PC-9 (cell line): Measurements from ENCODE around the gene CSNK1E. TPM values are rescaled to one million over a fixed set of nuclear protein-coding genes. Genes with fewer than 3 reads are reported as not detected.

Source experiments
- BruUV-seq: library from RNA; stranded (reverse); fragments of 400-500 nt; replicated peaks from 2 replicates; lab custom pipeline; 2021; lab: Mats Ljungman, UMichigan
- CTCF ChIA-PET: fragments of 300-600 bp; sonication (Branson Sonifier 250); formaldehyde crosslinking; loops from one replicate; lab custom pipeline; 2022; ENCODE audit warnings: antibody characterized with exemption; lab: Charles Lee
- POLR2A ChIA-PET: fragments of 300-600 bp; sonication (Branson Sonifier 250); formaldehyde crosslinking; loops from one replicate; lab custom pipeline; 2022; ENCODE audit warnings: antibody characterized with exemption; ENCODE audit not compliant: unreplicated experiment; lab: Charles Lee
- DNase-seq, 2 experiments: peaks; one replicate each; pipeline versions ENCODE4 v3.0.0 to v3.0.0-alpha.2; 2015 to 2022; ENCODE audit warnings: mixed read lengths in 1 of 2
- H2AFZ ChIP-seq: fragments of 200-600 bp; sonication (generic); 2 replicates; pipeline ENCODE4 v1.8.1; 2017; ENCODE audit warnings: antibody characterized with exemption
- H3F3A ChIP-seq: fragments of 200-600 bp; sonication (generic); 2 replicates; pipeline ENCODE4 v1.8.1; 2017; ENCODE audit warnings: antibody characterized with exemption, mild to moderate bottlenecking, low read depth; ENCODE audit not compliant: insufficient read depth
- H3K27ac ChIP-seq: fragments of 200-600 bp; sonication (generic); 2 replicates; pipeline ENCODE4 v1.6.1; 2016; ENCODE audit warnings: mixed run types
- H3K27me3 ChIP-seq: fragments of 200-600 bp; sonication (generic); 2 replicates; pipeline ENCODE4 v1.6.1; 2016; ENCODE audit warnings: low read depth, mixed run types; ENCODE audit not compliant: insufficient read depth
- H3K36me3 ChIP-seq: fragments of 200-600 bp; sonication (generic); 2 replicates; pipeline ENCODE4 v1.6.1; 2016; ENCODE audit warnings: low read depth, mixed run types
- H3K4me1 ChIP-seq: fragments of 200-600 bp; sonication (generic); replicated peaks from 2 replicates; pipeline ENCODE4 v1.6.1; 2016; ENCODE audit warnings: mixed run types; ENCODE audit not compliant: insufficient read depth
- H3K4me2 ChIP-seq: fragments of 200-600 bp; sonication (generic); 2 replicates; pipeline ENCODE4 v1.6.1; 2017; ENCODE audit warnings: mixed run types
- H3K4me3 ChIP-seq: fragments of 200-600 bp; sonication (generic); 2 replicates; pipeline ENCODE4 v1.6.1; 2016; ENCODE audit warnings: mixed run types
- H3K79me2 ChIP-seq: fragments of 200-600 bp; sonication (generic); 2 replicates; pipeline ENCODE4 v1.6.1; 2017; ENCODE audit warnings: low read depth, mixed run types
- H3K9me2 ChIP-seq: fragments of 200-600 bp; sonication (generic); 2 replicates; pipeline ENCODE4 v1.8.1; 2017; ENCODE audit warnings: mild to moderate bottlenecking; ENCODE audit not compliant: insufficient read depth
- H3K9me3 ChIP-seq: fragments of 200-600 bp; sonication (generic); 2 replicates; pipeline ENCODE4 v1.8.1; 2016; ENCODE audit warnings: low read depth; ENCODE audit not compliant: insufficient read depth
- H4K20me1 ChIP-seq: fragments of 200-600 bp; sonication (generic); 2 replicates; pipeline ENCODE4 v1.8.1; 2017; ENCODE audit not compliant: insufficient read depth
- EZH2 ChIP-seq: fragments of 200-600 bp; sonication (generic); IDR thresholded peaks from 2 replicates; pipeline ENCODE4 v1.8.0; 2017; ENCODE audit warnings: antibody characterized with exemption, low read depth
- intact Hi-C: fragments of 100-400 bp; cut with micrococcal nuclease; formaldehyde crosslinking; loops from one replicate; pipeline ENCODE4 v1.10.0; 2022; ENCODE audit not compliant: unreplicated experiment
- total RNA-seq: library from RNA; stranded (reverse); gene quantifications from 2 replicates; pipeline ENCODE4 v1.2.3, GENCODE V29; 2021
- TF ChIP-seq, protein P1 (sequence below): fragments of 200-600 bp; sonication (generic); conservative IDR thresholded peaks from 2 replicates; pipeline ENCODE4 v1.6.1; 2017; ENCODE audit warnings: mixed run types, antibody characterized with exemption, mild to moderate bottlenecking, moderate library complexity

CSNK1E gene
- total RNA-seq, 1 experiment from 2014 or later, result 348 TPM

DNA sequence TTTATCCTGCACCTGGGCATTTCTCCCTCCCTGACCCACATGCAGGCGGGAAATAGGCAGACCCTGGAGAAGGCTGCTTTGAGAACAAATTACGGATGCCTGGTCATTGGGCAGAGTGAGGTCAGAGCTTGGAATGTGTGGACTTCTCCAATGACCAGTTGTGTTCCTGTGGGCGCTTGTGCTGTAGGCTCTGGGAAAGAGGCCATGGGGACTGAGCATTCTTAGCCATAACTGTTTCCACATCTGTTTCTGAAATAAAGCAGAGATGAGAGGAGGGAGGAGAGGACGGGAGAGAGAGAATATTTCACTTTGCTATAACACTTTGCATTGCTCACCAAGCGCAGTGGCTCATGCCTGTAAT lies 33.2 kb downstream of the CSNK1E start:
- peaks cover 69% of the 10 kb centered on the region for H3F3A ChIP-seq
- no TSS peak for BruUV-seq
- intact Hi-C loops, result no loop called here
- CTCF ChIA-PET, result no interaction called here
- H3K9me3 ChIP-seq, result no peaks in the 10 kb centered on the region
- no peak overlapping the region for H2AFZ ChIP-seq
- no peaks in the 10 kb centered on the region for H3K27me3 ChIP-seq
- peaks cover 53% of the 10 kb centered on the region for H3K4me1 ChIP-seq
- peak overlapping the region; percentile 57 for H3K4me2 ChIP-seq
- H3K36me3 ChIP-seq, result no peaks in the 10 kb centered on the region
- peak overlapping the region; percentile 13; the same call in 1 of the 2 replicates for H3K4me3 ChIP-seq
- no peak for TF ChIP-seq EZH2
- TF ChIP-seq, protein P1, sequence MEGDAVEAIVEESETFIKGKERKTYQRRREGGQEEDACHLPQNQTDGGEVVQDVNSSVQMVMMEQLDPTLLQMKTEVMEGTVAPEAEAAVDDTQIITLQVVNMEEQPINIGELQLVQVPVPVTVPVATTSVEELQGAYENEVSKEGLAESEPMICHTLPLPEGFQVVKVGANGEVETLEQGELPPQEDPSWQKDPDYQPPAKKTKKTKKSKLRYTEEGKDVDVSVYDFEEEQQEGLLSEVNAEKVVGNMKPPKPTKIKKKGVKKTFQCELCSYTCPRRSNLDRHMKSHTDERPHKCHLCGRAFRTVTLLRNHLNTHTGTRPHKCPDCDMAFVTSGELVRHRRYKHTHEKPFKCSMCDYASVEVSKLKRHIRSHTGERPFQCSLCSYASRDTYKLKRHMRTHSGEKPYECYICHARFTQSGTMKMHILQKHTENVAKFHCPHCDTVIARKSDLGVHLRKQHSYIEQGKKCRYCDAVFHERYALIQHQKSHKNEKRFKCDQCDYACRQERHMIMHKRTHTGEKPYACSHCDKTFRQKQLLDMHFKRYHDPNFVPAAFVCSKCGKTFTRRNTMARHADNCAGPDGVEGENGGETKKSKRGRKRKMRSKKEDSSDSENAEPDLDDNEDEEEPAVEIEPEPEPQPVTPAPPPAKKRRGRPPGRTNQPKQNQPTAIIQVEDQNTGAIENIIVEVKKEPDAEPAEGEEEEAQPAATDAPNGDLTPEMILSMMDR, result no peak
- peak in 1 of 2 experiments; percentile 81 for DNase-seq
- peak overlapping the region; percentile 88 for H3K27ac ChIP-seq
- H3K79me2 ChIP-seq, result peaks cover 4% of the 10 kb centered on the region; the same call in 1 of the 2 replicates
- no peaks in the 10 kb centered on the region for H3K9me2 ChIP-seq
- H4K20me1 ChIP-seq, result no peaks in the 10 kb centered on the region
- POLR2A ChIA-PET, result interaction anchor here (0.5 to 0.7 kb wide), 3 partner anchors 36 to 83 kb away, joined by 5 to 12 read pairs (median 6); no protein-coding TSS in a partner anchor

DNA sequence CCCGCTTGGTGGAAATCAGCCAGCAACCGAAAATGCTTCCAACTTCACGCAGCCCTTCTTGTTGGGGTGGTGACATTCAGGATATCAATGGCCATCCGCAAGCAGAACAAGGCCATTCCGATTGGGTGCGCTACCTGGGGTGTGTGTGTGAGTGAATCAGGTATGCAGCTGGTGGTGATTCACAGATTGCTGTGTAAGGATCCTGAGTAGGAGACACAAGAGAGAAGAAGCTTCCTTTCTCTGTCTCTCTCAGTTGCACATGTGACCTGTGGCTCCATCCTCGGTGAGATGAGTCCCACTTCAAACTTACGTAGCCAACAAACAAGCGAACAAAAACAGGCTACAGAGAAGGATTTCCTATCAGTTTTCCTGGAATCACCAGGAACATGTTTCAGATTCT lies 34.8 kb downstream of the CSNK1E start:
- peak; percentile 58 to 76 for DNase-seq
- TF ChIP-seq, protein P1, result no peak
- no peak for TF ChIP-seq EZH2
- H2AFZ ChIP-seq, result no peak overlapping the region
- H3F3A ChIP-seq, result peaks cover 60% of the 10 kb centered on the region
- H3K79me2 ChIP-seq, result 0 out of 2 replicates have a peak, but pooled peaks cover under 1% of the 10 kb centered on the region
- H3K9me2 ChIP-seq, result no peaks in the 10 kb centered on the region
- intact Hi-C loops, result no loop called here
- H4K20me1 ChIP-seq, result no peaks in the 10 kb centered on the region
- peaks cover 44% of the 10 kb centered on the region for H3K4me1 ChIP-seq
- POLR2A ChIA-PET, result interaction anchor here (0.5 kb wide), 1 partner anchor 29 kb away, joined by 6 read pairs; no protein-coding TSS in a partner anchor
- peak overlapping the region; percentile 57 for H3K4me2 ChIP-seq
- H3K4me3 ChIP-seq, result no peak overlapping the region
- no TSS peak for BruUV-seq
- H3K27ac ChIP-seq, result peak overlapping the region; percentile 88
- H3K36me3 ChIP-seq, result no peaks in the 10 kb centered on the region
- H3K9me3 ChIP-seq, result no peaks in the 10 kb centered on the region
- no peaks in the 10 kb centered on the region for H3K27me3 ChIP-seq
- CTCF ChIA-PET, result no interaction called here

DNA sequence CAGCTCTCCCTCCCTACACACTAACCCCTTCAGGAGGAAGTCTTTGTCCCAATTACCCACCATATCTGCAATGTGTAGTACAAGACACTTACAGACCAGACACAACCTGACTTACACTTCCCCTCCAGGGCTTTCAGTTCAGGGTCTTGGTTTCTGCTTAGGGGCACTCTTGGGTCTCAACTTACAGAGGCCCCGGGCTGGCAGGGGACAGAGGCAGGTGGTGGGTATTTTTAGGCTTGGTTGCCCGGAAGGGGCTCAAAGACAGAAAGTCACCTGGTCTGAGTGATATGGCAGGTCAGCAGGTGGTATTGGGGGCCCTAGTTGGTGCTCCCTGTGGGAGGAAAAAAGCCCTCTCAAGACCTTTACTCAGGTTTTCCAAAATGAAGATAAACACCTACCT lies 41.1 kb downstream of the CSNK1E start:
- H3K9me3 ChIP-seq, result no peaks in the 10 kb centered on the region
- intact Hi-C loops, result no loop called here
- H3K9me2 ChIP-seq, result no peaks in the 10 kb centered on the region
- peaks cover 8% of the 10 kb centered on the region for H4K20me1 ChIP-seq
- CTCF ChIA-PET, result no interaction called here
- BruUV-seq, result no TSS peak
- H3K4me3 ChIP-seq, result no peak overlapping the region
- H3F3A ChIP-seq, result peaks cover 27% of the 10 kb centered on the region
- no peak overlapping the region for H3K27ac ChIP-seq
- peaks cover 24% of the 10 kb centered on the region for H3K4me1 ChIP-seq
- DNase-seq, result no peak
- POLR2A ChIA-PET, result no interaction called here
- 0 out of 2 replicates have a peak, but pooled peaks cover under 1% of the 10 kb centered on the region for H3K36me3 ChIP-seq
- H3K4me2 ChIP-seq, result no peak overlapping the region
- TF ChIP-seq, protein P1, result no peak
- TF ChIP-seq EZH2, result no peak
- H3K79me2 ChIP-seq, result peaks cover 18% of the 10 kb centered on the region
- no peak overlapping the region for H2AFZ ChIP-seq
- no peaks in the 10 kb centered on the region for H3K27me3 ChIP-seq
